OCI-LY7 (cell line): ENCODE data around the gene IGF2BP1. TPM values are rescaled to one million over a fixed set of nuclear protein-coding genes. Genes with fewer than 3 reads are reported as not detected.

Source experiments
- BruUV-seq: library from RNA; stranded (reverse); fragments of 400-500 nt; replicated peaks from 2 replicates; lab custom pipeline; 2021; lab: Mats Ljungman, UMichigan
- CTCF ChIA-PET: fragments of 300-600 bp; sonication (Branson Sonifier 250); formaldehyde crosslinking; loops from one replicate; lab custom pipeline; 2022; ENCODE audit warnings: antibody characterized with exemption; ENCODE audit not compliant: unreplicated experiment; lab: Charles Lee
- POLR2A ChIA-PET: fragments of 300-600 bp; sonication (Branson Sonifier 250); formaldehyde crosslinking; loops from one replicate; lab custom pipeline; 2022; ENCODE audit warnings: antibody characterized with exemption; lab: Charles Lee
- DNase-seq: peaks from one replicate; pipeline ENCODE4 v3.0.0-alpha.2; 2015; ENCODE audit warnings: low spot score
- H2AFZ ChIP-seq: fragments of 200-600 bp; sonication (generic), shearing (Covaris generic); 2 replicates; pipeline ENCODE4 v1.6.1; 2014; ENCODE audit warnings: mild to moderate bottlenecking, antibody characterized with exemption, low read length, moderate library complexity
- H3K27ac ChIP-seq: fragments of 200-600 bp; sonication (generic); 2 replicates; pipeline ENCODE4 v1.5.1; 2014; ENCODE audit warnings: mixed run types, low read depth, mild to moderate bottlenecking, moderate library complexity, low read length, inconsistent platforms; ENCODE audit not compliant: poor library complexity, severe bottlenecking
- H3K36me3 ChIP-seq: fragments of 200-600 bp; sonication (generic); 2 replicates; pipeline ENCODE4 v1.6.1; 2014; ENCODE audit warnings: mild to moderate bottlenecking, antibody characterized with exemption, low read length, moderate library complexity, mixed read lengths; ENCODE audit not compliant: insufficient read depth
- H3K4me1 ChIP-seq: fragments of 200-600 bp; sonication (generic); 2 replicates; pipeline ENCODE4 v1.5.1; 2014; ENCODE audit warnings: mild to moderate bottlenecking, low read length; ENCODE audit not compliant: insufficient read depth, poor library complexity, severe bottlenecking
- H3K4me2 ChIP-seq: fragments of 200-600 bp; sonication (generic); 2 replicates; pipeline ENCODE4 v1.6.1; 2014; ENCODE audit warnings: mild to moderate bottlenecking, low read length
- H3K4me3 ChIP-seq: fragments of 200-600 bp; sonication (generic); 2 replicates; pipeline ENCODE4 v1.5.1; 2014; ENCODE audit warnings: mild to moderate bottlenecking, low read depth, low read length; ENCODE audit not compliant: poor library complexity, severe bottlenecking
- H3K79me2 ChIP-seq: fragments of 200-600 bp; sonication (generic); 2 replicates; pipeline ENCODE4 v1.6.1; 2016; ENCODE audit warnings: low read depth, mild to moderate bottlenecking, low read length, moderate library complexity, mixed read lengths; ENCODE audit not compliant: insufficient read depth
- H3K9me2 ChIP-seq: fragments of 200-600 bp; sonication (generic); 2 replicates; pipeline ENCODE4 v1.6.1; 2016; ENCODE audit warnings: mild to moderate bottlenecking, low read length, mixed read lengths; ENCODE audit not compliant: insufficient read depth
- H3K9me3 ChIP-seq: fragments of 200-600 bp; sonication (generic); 2 replicates; pipeline ENCODE4 v1.6.1; 2014; ENCODE audit warnings: mild to moderate bottlenecking, mixed run types, low read length, mixed read lengths
- H4K20me1 ChIP-seq: fragments of 200-600 bp; sonication (generic); 2 replicates; pipeline ENCODE4 v1.6.1; 2014; ENCODE audit warnings: mild to moderate bottlenecking, antibody characterized with exemption, low read length, moderate library complexity, mixed read lengths; ENCODE audit not compliant: insufficient read depth
- CTCF ChIP-seq: fragments of 200-600 bp; sonication (generic); conservative IDR thresholded peaks from 2 replicates; pipeline ENCODE4 v1.5.1; 2014; ENCODE audit warnings: mild to moderate bottlenecking, antibody characterized with exemption, low read length, moderate library complexity, mixed read lengths
- EZH2phosphoT487 ChIP-seq: fragments of 200-600 bp; sonication (generic); IDR thresholded peaks from 2 replicates; pipeline ENCODE4 v1.6.1; 2018; ENCODE audit warnings: low read depth, borderline replicate concordance, mild to moderate bottlenecking, mixed run types, antibody characterized with exemption, low read length, moderate library complexity, mixed read lengths
- intact Hi-C: fragments of 100-400 bp; cut with micrococcal nuclease; formaldehyde crosslinking; loops from one replicate; pipeline ENCODE4 v1.10.0; 2022; ENCODE audit not compliant: unreplicated experiment
- total RNA-seq, 2 experiments: library from RNA; depleted of rRNA in 1 of 2; stranded (reverse); fragments of >200 nt in 1 of 2; shearing (Covaris generic) in 1 of 2; gene quantifications; 2 replicates each; pipeline ENCODE4 v1.2.3, GENCODE V29; 2014 to 2022

IGF2BP1 gene
- total RNA-seq, 2 experiments from 2014 or later, result 18.9 to 46.4 TPM

- ChIA-PET CTCF (no interaction called here), POLR2A (no interaction called here)
- DNase-seq, result no peak
- Histone ChIP-seq H2AFZ (no peak overlapping the region), H3K9me3 (no peaks in the 10 kb centered on the region), H3K9me2 (no peaks in the 10 kb centered on the region), H3K36me3 (peaks cover 32% of the 10 kb centered on the region; the same call in 1 of the 2 replicates), H3K27ac (no peak overlapping the region), H3K79me2 (peaks cover 9% of the 10 kb centered on the region; the same call in 1 of the 2 replicates), H3K4me2 (no peak overlapping the region), H3K4me1 (no peaks in the 10 kb centered on the region), H4K20me1 (no peaks in the 10 kb centered on the region), H3K4me3 (no peak overlapping the region)
- intact Hi-C loops, result no loop called here
- TSS peak; percentile 19 for BruUV-seq
- TF ChIP-seq EZH2phosphoT487, result no peak
- TF ChIP-seq CTCF, result no peak
Observed at GRCh38 chr17:49028271-49028670, 31.1 kb downstream of the IGF2BP1 start.

GRCh38 chr17:49029801-49030200 is 32.6 kb downstream of the IGF2BP1 start:
- H3K4me3 ChIP-seq, result no peak overlapping the region
- ChIA-PET CTCF (no interaction called here), POLR2A (interaction anchor here (1.2 kb wide), 1 partner anchor 9 kb away, joined by 3 read pairs; no protein-coding TSS in a partner anchor)
- H3K36me3 ChIP-seq, result peaks cover 39% of the 10 kb centered on the region
- no peak for DNase-seq
- H4K20me1 ChIP-seq, result no peaks in the 10 kb centered on the region
- H2AFZ ChIP-seq, result no peak overlapping the region
- H3K79me2 ChIP-seq, result no peaks in the 10 kb centered on the region
- H3K4me1 ChIP-seq, result no peaks in the 10 kb centered on the region
- H3K27ac ChIP-seq, result no peak overlapping the region
- intact Hi-C loops, result loop anchor here (5.0 kb wide), 2 partner anchors 78 to 228 kb away; no protein-coding TSS in a partner anchor
- BruUV-seq, result no TSS peak
- no peaks in the 10 kb centered on the region for H3K9me2 ChIP-seq
- no peak for TF ChIP-seq EZH2phosphoT487
- no peak for TF ChIP-seq CTCF
- no peak overlapping the region for H3K4me2 ChIP-seq
- H3K9me3 ChIP-seq, result no peaks in the 10 kb centered on the region
